GM23248 (cell line): ENCODE measurements around the gene PTPRK. TPM values are rescaled to one million over a fixed set of nuclear protein-coding genes. Genes with fewer than 3 reads are reported as not detected.

Experiments
- DNase-seq: peaks from one replicate; pipeline ENCODE4 v3.0.0-alpha.2; 2015
- H2AFZ ChIP-seq: fragments of 200-600 bp; sonication (generic); 2 replicates; pipeline ENCODE4 v1.6.1; 2016; ENCODE audit warnings: antibody characterized with exemption
- H3F3A ChIP-seq: fragments of 200-600 bp; sonication (generic); 2 replicates; pipeline ENCODE4 v1.6.1; 2016; ENCODE audit warnings: mild to moderate bottlenecking, antibody characterized with exemption, mixed run types; ENCODE audit not compliant: insufficient read depth
- H3K27ac ChIP-seq: fragments of 200-600 bp; sonication (generic); 2 replicates; pipeline ENCODE4 v1.5.1; 2016; ENCODE audit warnings: mild to moderate bottlenecking
- H3K27me3 ChIP-seq: fragments of 200-600 bp; sonication (generic); replicated peaks from 2 replicates; pipeline ENCODE4 v1.6.1; 2016; ENCODE audit warnings: mild to moderate bottlenecking; ENCODE audit not compliant: insufficient read depth
- H3K36me3 ChIP-seq: fragments of 200-600 bp; sonication (generic); 2 replicates; pipeline ENCODE4 v1.6.1; 2016; ENCODE audit warnings: low read depth, mild to moderate bottlenecking
- H3K4me1 ChIP-seq: fragments of 200-600 bp; sonication (generic); 2 replicates; pipeline ENCODE4 v1.6.1; 2016; ENCODE audit warnings: mild to moderate bottlenecking; ENCODE audit not compliant: insufficient read depth
- H3K4me2 ChIP-seq: fragments of 200-600 bp; sonication (generic); one replicate; pipeline ENCODE4 v1.6.1; 2016; ENCODE audit warnings: mild to moderate bottlenecking; ENCODE audit not compliant: unreplicated experiment
- H3K4me3 ChIP-seq: fragments of 200-600 bp; sonication (generic); 2 replicates; pipeline ENCODE4 v1.5.1; 2016; ENCODE audit warnings: mild to moderate bottlenecking
- H3K79me2 ChIP-seq: fragments of 200-600 bp; sonication (generic); 2 replicates; pipeline ENCODE4 v1.6.1; 2016; ENCODE audit warnings: mild to moderate bottlenecking; ENCODE audit not compliant: insufficient read depth
- H3K9ac ChIP-seq: fragments of 200-600 bp; sonication (generic); 2 replicates; pipeline ENCODE4 v1.6.1; 2016; ENCODE audit warnings: mild to moderate bottlenecking
- H3K9me2 ChIP-seq: fragments of 200-600 bp; sonication (generic); 2 replicates; pipeline ENCODE4 v1.6.1; 2016; ENCODE audit warnings: mixed run types, mild to moderate bottlenecking, moderate library complexity; ENCODE audit not compliant: insufficient read depth
- H3K9me3 ChIP-seq: fragments of 200-600 bp; sonication (generic); one replicate; pipeline ENCODE4 v1.6.1; 2017; ENCODE audit warnings: low read depth
- H4K20me1 ChIP-seq: fragments of 200-600 bp; sonication (generic); 2 replicates; pipeline ENCODE4 v1.6.0; 2016; ENCODE audit not compliant: insufficient read depth
- EZH2 ChIP-seq: fragments of 200-600 bp; sonication (generic); IDR thresholded peaks from 2 replicates; pipeline ENCODE4 v1.6.1; 2018; ENCODE audit warnings: antibody characterized with exemption, mild to moderate bottlenecking; ENCODE audit not compliant: insufficient read depth, poor library complexity, severe bottlenecking
- EZH2phosphoT487 ChIP-seq: fragments of 200-600 bp; sonication (generic); IDR thresholded peaks from 2 replicates; pipeline ENCODE4 v1.6.1; 2018; ENCODE audit warnings: antibody characterized with exemption, moderate library complexity, mild to moderate bottlenecking, low read depth; ENCODE audit not compliant: insufficient read depth
- WGBS, 2 experiments: methylation state at CpG; one replicate each; pipeline ENCODE4 v1.1.6; 2015 to 2017; ENCODE audit warnings: low lambda C conversion rate in 2 of 2, low coverage in 1 of 2; ENCODE audit errors: missing lambda C conversion rate in 2 of 2; 5-methylcytosine and 5-hydroxymethylcytosine counted together
- in situ Hi-C: fragments of 300-500 bp; cut with MboI; formaldehyde crosslinking; loops from 2 replicates; pipeline ENCODE4 v1.15.0; 2020
- polyA plus RNA-seq: library from polyadenylated mRNA; unstranded; fragments of >200 nt; fragmentation: Nextera tagmentation; extraction: Ambion mirVana; gene quantifications from 2 replicates; pipeline ENCODE4 v1.2.1, GENCODE V29; 2016
- total RNA-seq: library from RNA; depleted of rRNA; stranded (reverse); fragments of >200 nt; shearing (Covaris generic); gene quantifications from 2 replicates; pipeline ENCODE4 v1.2.3, GENCODE V29; 2014

The PTPRK gene
- total and polyA plus RNA-seq, 2 experiments from 2014 or later, result 22.3 to 34.5 TPM

GRCh38 chr6:128532827-128533226, 12.4 kb upstream of the PTPRK start:
- H3K9me3 ChIP-seq, result no peaks in the 10 kb centered on the region
- no peak overlapping the region for H3K9ac ChIP-seq
- WGBS, 2 experiments, result 59 to 62% methylated on average over 3 of the region's 3 CpGs
- H3K4me3 ChIP-seq, result no peak overlapping the region
- TF ChIP-seq EZH2phosphoT487 (no peak), EZH2 (no peak)
- H3K4me2 ChIP-seq, result no peak overlapping the region
- H3K36me3 ChIP-seq, result no peaks in the 10 kb centered on the region
- no peaks in the 10 kb centered on the region for H3K27me3 ChIP-seq
- no peaks in the 10 kb centered on the region for H3F3A ChIP-seq
- H4K20me1 ChIP-seq, result no peaks in the 10 kb centered on the region
- in situ Hi-C loops, result no loop called here
- H3K27ac ChIP-seq, result no peak overlapping the region
- H3K4me1 ChIP-seq, result 0 out of 2 replicates have a peak, but pooled peaks cover 3% of the 10 kb centered on the region
- no peaks in the 10 kb centered on the region for H3K79me2 ChIP-seq
- H3K9me2 ChIP-seq, result no peaks in the 10 kb centered on the region
- H2AFZ ChIP-seq, result no peak overlapping the region
- DNase-seq, result peak; percentile 51

GRCh38 chr6:128532136-128532535, 11.7 kb upstream of the PTPRK start:
- no peak for TF ChIP-seq EZH2
- TF ChIP-seq EZH2phosphoT487, result no peak
- no peak overlapping the region for H3K27ac ChIP-seq
- no peak overlapping the region for H3K9ac ChIP-seq
- no peak overlapping the region for H3K4me3 ChIP-seq
- H2AFZ ChIP-seq, result no peak overlapping the region
- no peaks in the 10 kb centered on the region for H3K79me2 ChIP-seq
- no peak overlapping the region for H3K4me2 ChIP-seq
- H3K9me2 ChIP-seq, result no peaks in the 10 kb centered on the region
- H3K27me3 ChIP-seq, result no peaks in the 10 kb centered on the region
- H3K36me3 ChIP-seq, result no peaks in the 10 kb centered on the region
- no peak for DNase-seq
- 0 out of 2 replicates have a peak, but pooled peaks cover 3% of the 10 kb centered on the region for H3K4me1 ChIP-seq
- H3F3A ChIP-seq, result no peaks in the 10 kb centered on the region
- no peaks in the 10 kb centered on the region for H3K9me3 ChIP-seq
- in situ Hi-C loops, result no loop called here
- WGBS, 2 experiments, result 78 to 79% methylated on average over 2 of the region's 2 CpGs
- no peaks in the 10 kb centered on the region for H4K20me1 ChIP-seq

DNA sequence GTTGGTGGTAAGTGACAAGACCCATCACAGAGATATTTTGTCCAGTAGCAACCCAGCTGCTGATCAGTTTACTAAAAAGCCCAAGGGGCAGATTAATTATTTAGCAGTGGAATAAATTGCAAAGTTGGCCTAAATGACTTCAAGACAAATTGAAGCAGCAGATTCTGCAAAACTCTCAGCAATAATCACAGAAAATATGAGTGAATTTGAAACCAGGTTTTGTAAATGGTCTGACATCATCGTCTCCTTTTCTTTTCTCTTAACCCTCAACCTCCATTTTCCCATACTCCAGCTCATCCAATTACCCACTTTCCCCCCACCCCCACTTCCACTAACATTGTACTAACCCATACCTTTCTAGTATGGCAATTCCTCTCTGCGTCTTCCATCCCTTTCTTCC, 11.3 kb upstream of the PTPRK start:
- H4K20me1 ChIP-seq, result no peaks in the 10 kb centered on the region
- H3K27ac ChIP-seq, result no peak overlapping the region
- in situ Hi-C loops, result no loop called here
- TF ChIP-seq EZH2phosphoT487 (no peak), EZH2 (no peak)
- 0 out of 2 replicates have a peak, but pooled peaks cover 3% of the 10 kb centered on the region for H3K4me1 ChIP-seq
- no peak overlapping the region for H3K9ac ChIP-seq
- H3K4me3 ChIP-seq, result no peak overlapping the region
- H3K27me3 ChIP-seq, result no peaks in the 10 kb centered on the region
- H3F3A ChIP-seq, result no peaks in the 10 kb centered on the region
- H3K4me2 ChIP-seq, result no peak overlapping the region
- H3K79me2 ChIP-seq, result no peaks in the 10 kb centered on the region
- no peaks in the 10 kb centered on the region for H3K9me3 ChIP-seq
- H3K9me2 ChIP-seq, result no peaks in the 10 kb centered on the region
- no peaks in the 10 kb centered on the region for H3K36me3 ChIP-seq
- no peak overlapping the region for H2AFZ ChIP-seq
- whole genome bisulfite sequencing, 2 experiments, result 90 to 97% methylated on average over 2 of the region's 2 CpGs
- no peak for DNase-seq

- H3K9me3 ChIP-seq, result no peaks in the 10 kb centered on the region
- H3K9me2 ChIP-seq, result no peaks in the 10 kb centered on the region
- H2AFZ ChIP-seq, result no peak overlapping the region
- no peaks in the 10 kb centered on the region for H3K36me3 ChIP-seq
- no peaks in the 10 kb centered on the region for H4K20me1 ChIP-seq
- H3K4me3 ChIP-seq, result no peak overlapping the region
- no peaks in the 10 kb centered on the region for H3K27me3 ChIP-seq
- DNase-seq, result no peak
- no peak overlapping the region for H3K9ac ChIP-seq
- H3F3A ChIP-seq, result no peaks in the 10 kb centered on the region
- H3K79me2 ChIP-seq, result no peaks in the 10 kb centered on the region
- TF ChIP-seq EZH2, result no peak
- TF ChIP-seq EZH2phosphoT487, result no peak
- H3K4me1 ChIP-seq, result 0 out of 2 replicates have a peak, but pooled peaks cover 3% of the 10 kb centered on the region
- in situ Hi-C loops, result loop anchor here (10.0 kb wide), 1 partner anchor 187 kb away; no protein-coding TSS in a partner anchor
- no peak overlapping the region for H3K27ac ChIP-seq
- H3K4me2 ChIP-seq, result no peak overlapping the region
These were observed 7.8 kb upstream of the PTPRK start for GRCh38 chr6:128528241-128528640.

DNA sequence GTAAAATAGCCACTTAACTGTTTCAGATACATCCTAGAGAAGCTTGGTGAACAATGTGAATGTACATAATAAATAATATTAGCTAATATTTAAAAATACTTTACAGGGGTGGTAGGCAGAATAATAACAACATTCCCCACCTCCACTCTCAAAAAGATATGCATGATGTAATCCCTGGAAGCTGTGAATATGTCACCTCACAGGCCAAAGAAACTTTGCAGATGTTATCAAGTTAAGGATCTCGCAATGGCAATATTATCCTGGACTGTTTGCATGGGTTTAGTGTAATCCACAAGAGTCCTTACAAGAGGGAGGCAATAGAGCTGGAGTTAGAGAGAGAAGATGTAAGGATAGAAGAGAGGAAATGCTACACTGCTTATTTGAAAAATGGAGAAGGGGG, 7.0 kb upstream of the PTPRK start:
- H2AFZ ChIP-seq, result no peak overlapping the region
- no peaks in the 10 kb centered on the region for H3K9me2 ChIP-seq
- H3K9me3 ChIP-seq, result no peaks in the 10 kb centered on the region
- TF ChIP-seq EZH2phosphoT487, result no peak
- TF ChIP-seq EZH2, result no peak
- H3K27me3 ChIP-seq, result no peaks in the 10 kb centered on the region
- H3K9ac ChIP-seq, result no peak overlapping the region
- H3K4me3 ChIP-seq, result no peak overlapping the region
- no peak overlapping the region for H3K27ac ChIP-seq
- H4K20me1 ChIP-seq, result no peaks in the 10 kb centered on the region
- DNase-seq, result no peak
- in situ Hi-C loops, result loop anchor here (10.0 kb wide), 1 partner anchor 187 kb away; no protein-coding TSS in a partner anchor
- H3F3A ChIP-seq, result no peaks in the 10 kb centered on the region
- 92 to 95% methylated on average over 1 of the region's 1 CpG for WGBS, 2 experiments
- no peaks in the 10 kb centered on the region for H3K36me3 ChIP-seq
- H3K4me2 ChIP-seq, result no peak overlapping the region
- H3K4me1 ChIP-seq, result no peaks in the 10 kb centered on the region
- H3K79me2 ChIP-seq, result no peaks in the 10 kb centered on the region
